ENCODE measurements around the gene PORCN. TPM values are rescaled to one million over a fixed set of nuclear protein-coding genes. Genes with fewer than 3 reads are reported as not detected.

The PORCN gene
- total and polyA plus RNA-seq, 4 donors, result 11.2 to 26.7 (median 19.1) TPM

- H3K36me3 ChIP-seq (ENCODE audit: control insufficient read depth, insufficient read depth, low read length), result no peaks in the 10 kb centered on the region
- H3K27me3 ChIP-seq (ENCODE audit: control insufficient read depth, insufficient read depth, low read length), result no peaks in the 10 kb centered on the region
- H3K27ac ChIP-seq (ENCODE audit: low read depth, low read length), result no peak overlapping the region
- 66% methylated on average over 4 of the region's 7 CpGs for WGBS (ENCODE audit: insufficient coverage)
- no peaks in the 10 kb centered on the region for H3K9me3 ChIP-seq (ENCODE audit: control insufficient read depth, insufficient read depth, low read length)
- H3K4me3 ChIP-seq (ENCODE audit: low read depth, low read length), result no peak overlapping the region
- H3K4me1 ChIP-seq (ENCODE audit: control insufficient read depth, insufficient read depth, low read length), result peaks cover 6% of the 10 kb centered on the region
- no peak for DNase-seq (ENCODE audit: low read depth in 4 of 6, low spot score in 6 of 6)
These were observed 4.5 kb upstream of the PORCN start for GRCh38 chrX:48504261-48504660.

- H3K27ac ChIP-seq (ENCODE audit: low read depth, low read length), result no peak overlapping the region
- no peaks in the 10 kb centered on the region for H3K36me3 ChIP-seq (ENCODE audit: control insufficient read depth, insufficient read depth, low read length)
- DNase-seq (ENCODE audit: low read depth in 4 of 6, low spot score in 6 of 6), result no peak
- H3K4me1 ChIP-seq (ENCODE audit: control insufficient read depth, insufficient read depth, low read length), result peaks cover 14% of the 10 kb centered on the region
- H3K9me3 ChIP-seq (ENCODE audit: control insufficient read depth, insufficient read depth, low read length), result no peaks in the 10 kb centered on the region
- 75% methylated on average over 2 of the region's 5 CpGs for WGBS (ENCODE audit: insufficient coverage)
- no peak overlapping the region for H3K4me3 ChIP-seq (ENCODE audit: low read depth, low read length)
- H3K27me3 ChIP-seq (ENCODE audit: control insufficient read depth, insufficient read depth, low read length), result no peaks in the 10 kb centered on the region
These were observed 3.3 kb upstream of the PORCN start for GRCh38 chrX:48505481-48505880.

- H3K36me3 ChIP-seq (ENCODE audit: control insufficient read depth, insufficient read depth, low read length), result peaks cover 9% of the 10 kb centered on the region
- WGBS (ENCODE audit: insufficient coverage), result 62% methylated on average over 3 of the region's 5 CpGs
- H3K9me3 ChIP-seq (ENCODE audit: control insufficient read depth, insufficient read depth, low read length), result no peaks in the 10 kb centered on the region
- H3K27me3 ChIP-seq (ENCODE audit: control insufficient read depth, insufficient read depth, low read length), result no peaks in the 10 kb centered on the region
- no peak overlapping the region for H3K4me3 ChIP-seq (ENCODE audit: low read depth, low read length)
- DNase-seq (ENCODE audit: low read depth in 4 of 6, low spot score in 6 of 6), result no peak
- H3K27ac ChIP-seq (ENCODE audit: low read depth, low read length), result no peak overlapping the region
- peaks cover 14% of the 10 kb centered on the region for H3K4me1 ChIP-seq (ENCODE audit: control insufficient read depth, insufficient read depth, low read length)
These were observed 1.5 kb upstream of the PORCN start for GRCh38 chrX:48507246-48507645.

GRCh38 chrX:48509245-48509590 lies 426 bp downstream of the PORCN start:
- Histone ChIP-seq H3K4me3 (ENCODE audit: low read depth, low read length) (peak overlapping the region; percentile 63), H3K9me3 (ENCODE audit: control insufficient read depth, insufficient read depth, low read length) (no peaks in the 10 kb centered on the region), H3K27me3 (ENCODE audit: control insufficient read depth, insufficient read depth, low read length) (no peaks in the 10 kb centered on the region), H3K27ac (ENCODE audit: low read depth, low read length) (no peak overlapping the region), H3K4me1 (ENCODE audit: control insufficient read depth, insufficient read depth, low read length) (peaks cover 14% of the 10 kb centered on the region), H3K36me3 (ENCODE audit: control insufficient read depth, insufficient read depth, low read length) (peaks cover 20% of the 10 kb centered on the region)
- DNase-seq (ENCODE audit: low read depth in 4 of 6, low spot score in 6 of 6), result peak in 1 of 6 donors; percentile 33
- WGBS (ENCODE audit: insufficient coverage), result 26% methylated on average over 12 of the region's 16 CpGs

- no peaks in the 10 kb centered on the region for H3K9me3 ChIP-seq (ENCODE audit: control insufficient read depth, insufficient read depth, low read length)
- H3K27me3 ChIP-seq (ENCODE audit: control insufficient read depth, insufficient read depth, low read length), result no peaks in the 10 kb centered on the region
- H3K36me3 ChIP-seq (ENCODE audit: control insufficient read depth, insufficient read depth, low read length), result peaks cover 22% of the 10 kb centered on the region
- H3K4me1 ChIP-seq (ENCODE audit: control insufficient read depth, insufficient read depth, low read length), result peaks cover 14% of the 10 kb centered on the region
- peak in 1 of 6 donors; percentile 1 for DNase-seq (ENCODE audit: low read depth in 4 of 6, low spot score in 6 of 6)
- H3K27ac ChIP-seq (ENCODE audit: low read depth, low read length), result no peak overlapping the region
- 52% methylated on average over 11 of the region's 11 CpGs for WGBS (ENCODE audit: insufficient coverage)
- H3K4me3 ChIP-seq (ENCODE audit: low read depth, low read length), result peak overlapping the region; percentile 63
These were observed 827 bp downstream of the PORCN start for GRCh38 chrX:48509619-48510018.

GRCh38 chrX:48511560-48511959 lies 2.8 kb downstream of the PORCN start:
- H3K27me3 ChIP-seq (ENCODE audit: control insufficient read depth, insufficient read depth, low read length), result no peaks in the 10 kb centered on the region
- 60% methylated on average over 2 of the region's 4 CpGs for WGBS (ENCODE audit: insufficient coverage)

GRCh38 chrX:48512371-48512935 lies 3.7 kb downstream of the PORCN start:
- Histone ChIP-seq H3K4me3 (ENCODE audit: low read depth, low read length) (no peak overlapping the region), H3K9me3 (ENCODE audit: control insufficient read depth, insufficient read depth, low read length) (peaks cover 2% of the 10 kb centered on the region), H3K27ac (ENCODE audit: low read depth, low read length) (no peak overlapping the region), H3K27me3 (ENCODE audit: control insufficient read depth, insufficient read depth, low read length) (no peaks in the 10 kb centered on the region), H3K36me3 (ENCODE audit: control insufficient read depth, insufficient read depth, low read length) (peaks cover 38% of the 10 kb centered on the region), H3K4me1 (ENCODE audit: control insufficient read depth, insufficient read depth, low read length) (peaks cover 14% of the 10 kb centered on the region)
- DNase-seq (ENCODE audit: low read depth in 4 of 6, low spot score in 6 of 6), result no peak
- 83% methylated on average over 14 of the region's 20 CpGs for WGBS (ENCODE audit: insufficient coverage)

More at GRCh38 chrX:48511560-48511959, 2.8 kb downstream of the PORCN start:
- Histone ChIP-seq H3K27ac (ENCODE audit: low read depth, low read length) (no peak overlapping the region), H3K4me1 (ENCODE audit: control insufficient read depth, insufficient read depth, low read length) (peaks cover 14% of the 10 kb centered on the region), H3K4me3 (ENCODE audit: low read depth, low read length) (no peak overlapping the region), H3K9me3 (ENCODE audit: control insufficient read depth, insufficient read depth, low read length) (peaks cover under 1% of the 10 kb centered on the region), H3K36me3 (ENCODE audit: control insufficient read depth, insufficient read depth, low read length) (peaks cover 31% of the 10 kb centered on the region)
- DNase-seq (ENCODE audit: low read depth in 4 of 6, low spot score in 6 of 6), result no peak

- no peaks in the 10 kb centered on the region for H3K27me3 ChIP-seq (ENCODE audit: control insufficient read depth, insufficient read depth, low read length)
- no peak for DNase-seq (ENCODE audit: low read depth in 4 of 6, low spot score in 6 of 6)
- H3K9me3 ChIP-seq (ENCODE audit: control insufficient read depth, insufficient read depth, low read length), result peaks cover 2% of the 10 kb centered on the region
- H3K4me3 ChIP-seq (ENCODE audit: low read depth, low read length), result no peak overlapping the region
- WGBS (ENCODE audit: insufficient coverage), result 53% methylated on average over 2 of the region's 4 CpGs
- peaks cover 10% of the 10 kb centered on the region for H3K4me1 ChIP-seq (ENCODE audit: control insufficient read depth, insufficient read depth, low read length)
- no peak overlapping the region for H3K27ac ChIP-seq (ENCODE audit: low read depth, low read length)
- H3K36me3 ChIP-seq (ENCODE audit: control insufficient read depth, insufficient read depth, low read length), result peaks cover 38% of the 10 kb centered on the region
These were observed 4.9 kb downstream of the PORCN start for GRCh38 chrX:48513670-48514069.

- no peak for DNase-seq (ENCODE audit: low read depth in 4 of 6, low spot score in 6 of 6)
- no peaks in the 10 kb centered on the region for H3K27me3 ChIP-seq (ENCODE audit: control insufficient read depth, insufficient read depth, low read length)
- WGBS (ENCODE audit: insufficient coverage), result 83% methylated on average over 9 of the region's 16 CpGs
- peaks cover 38% of the 10 kb centered on the region for H3K36me3 ChIP-seq (ENCODE audit: control insufficient read depth, insufficient read depth, low read length)
- H3K9me3 ChIP-seq (ENCODE audit: control insufficient read depth, insufficient read depth, low read length), result peaks cover 2% of the 10 kb centered on the region
- H3K4me3 ChIP-seq (ENCODE audit: low read depth, low read length), result no peak overlapping the region
- H3K27ac ChIP-seq (ENCODE audit: low read depth, low read length), result no peak overlapping the region
- peaks cover 8% of the 10 kb centered on the region for H3K4me1 ChIP-seq (ENCODE audit: control insufficient read depth, insufficient read depth, low read length)
These were observed 5.5 kb downstream of the PORCN start for GRCh38 chrX:48514126-48514806.

GRCh38 chrX:48514868-48515460 lies 6.2 kb downstream of the PORCN start:
- H3K27ac ChIP-seq (ENCODE audit: low read depth, low read length), result no peak overlapping the region
- H3K4me1 ChIP-seq (ENCODE audit: control insufficient read depth, insufficient read depth, low read length), result peaks cover 1% of the 10 kb centered on the region
- no peak for DNase-seq (ENCODE audit: low read depth in 4 of 6, low spot score in 6 of 6)
- 81% methylated on average over 9 of the region's 9 CpGs for WGBS (ENCODE audit: insufficient coverage)
- H3K27me3 ChIP-seq (ENCODE audit: control insufficient read depth, insufficient read depth, low read length), result no peaks in the 10 kb centered on the region
- H3K36me3 ChIP-seq (ENCODE audit: control insufficient read depth, insufficient read depth, low read length), result peaks cover 38% of the 10 kb centered on the region
- H3K9me3 ChIP-seq (ENCODE audit: control insufficient read depth, insufficient read depth, low read length), result peaks cover 2% of the 10 kb centered on the region
- no peak overlapping the region for H3K4me3 ChIP-seq (ENCODE audit: low read depth, low read length)
